NCI-H1436 (cell line): Measurements from ENCODE around the gene PPP2R2D.
A peak's percentile ranks its signal among the peaks of the same experiment; 100 is the strongest.

ENCODE experiments used
- DNase-seq: peaks from one replicate; lab custom pipeline; 2025; lab: John Stamatoyannopoulos, UW

The PPP2R2D gene

GRCh38 chr10:131998845-131999681 is 98.3 kb downstream of the PPP2R2D start:
- DNase-seq, result no peak

DNA sequence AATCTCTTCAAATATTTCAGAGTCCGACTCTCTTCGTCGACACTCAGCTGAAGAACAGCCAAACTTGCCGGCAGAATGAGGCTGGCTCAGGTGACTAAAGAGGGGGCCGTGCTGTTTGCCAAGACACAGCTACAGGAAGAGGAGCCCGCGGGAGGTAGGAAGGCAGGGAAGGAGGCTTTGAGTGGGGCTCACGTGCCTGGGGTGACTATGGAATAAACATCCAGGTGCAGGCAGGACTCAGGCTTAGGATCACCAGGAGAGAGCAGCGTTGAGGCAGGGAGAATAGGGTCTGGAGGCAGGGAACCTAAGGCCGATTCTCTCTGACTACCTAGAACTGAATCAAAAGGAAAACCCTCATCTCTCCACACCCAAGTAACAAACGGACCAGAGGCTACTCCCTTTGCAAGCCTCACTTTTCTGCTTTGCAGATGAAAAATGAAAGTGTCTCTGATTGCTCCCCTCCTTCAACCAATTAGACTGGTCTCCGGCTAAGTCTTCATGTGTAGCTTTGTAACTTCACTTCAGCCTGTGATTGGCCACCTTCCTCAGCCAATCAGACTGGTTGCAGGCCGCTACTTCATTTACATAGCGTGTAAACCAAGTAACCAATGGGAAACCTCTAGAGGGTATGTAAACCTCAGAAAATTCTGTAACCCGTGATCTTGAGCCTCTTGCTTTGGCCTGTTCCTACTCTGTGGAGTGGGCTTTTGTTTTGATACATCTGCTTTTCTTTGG is 100.6 kb downstream of the PPP2R2D start:
- peak; percentile 73 for DNase-seq

- no peak for DNase-seq
These were observed 101.2 kb downstream of the PPP2R2D start for GRCh38 chr10:132002004-132002403.

- no peak for DNase-seq
These were observed 102.6 kb downstream of the PPP2R2D start for GRCh38 chr10:132003282-132003924.

DNA sequence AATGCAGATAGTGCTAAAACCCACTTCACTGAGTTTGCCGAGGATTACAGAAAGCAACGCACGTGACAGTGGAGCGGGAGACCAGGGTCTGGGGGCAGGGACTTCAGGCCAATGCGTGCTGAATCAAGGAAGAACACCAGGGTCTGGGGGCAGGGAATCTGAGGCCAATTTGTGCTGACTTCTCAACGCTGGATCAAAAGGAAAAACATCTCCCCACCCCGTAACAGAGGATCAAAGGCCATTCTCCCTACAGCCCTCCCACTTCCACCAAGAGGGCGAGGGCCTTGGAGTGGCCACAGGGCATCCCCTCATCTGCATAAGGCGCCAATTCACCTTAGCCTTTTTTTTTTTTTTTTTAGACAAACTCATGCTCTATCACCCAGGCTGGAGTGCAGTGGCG is 103.2 kb downstream of the PPP2R2D start:
- no peak for DNase-seq

DNA sequence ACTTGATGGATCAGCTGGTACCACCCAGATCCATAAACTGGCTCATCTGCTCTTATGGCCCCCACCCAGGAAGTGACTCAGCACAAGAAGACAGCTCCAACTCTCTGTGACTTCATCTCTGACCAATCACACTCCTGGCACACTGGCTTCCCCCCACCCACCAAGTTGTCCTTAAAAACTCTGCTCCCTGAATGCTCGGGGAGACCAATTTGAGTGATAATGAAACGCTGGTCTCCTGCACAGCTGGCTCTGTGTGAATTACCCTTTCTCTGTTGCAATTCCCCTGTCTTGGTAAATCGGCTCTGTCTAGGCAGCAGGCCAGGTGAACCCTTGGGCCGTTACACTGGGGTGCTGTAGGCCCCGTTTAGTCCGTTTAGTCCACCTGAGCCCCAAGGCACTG is 104.3 kb downstream of the PPP2R2D start:
- DNase-seq, result no peak

- no peak for DNase-seq
These were observed 106.2 kb downstream of the PPP2R2D start for GRCh38 chr10:132006966-132007365.

DNA sequence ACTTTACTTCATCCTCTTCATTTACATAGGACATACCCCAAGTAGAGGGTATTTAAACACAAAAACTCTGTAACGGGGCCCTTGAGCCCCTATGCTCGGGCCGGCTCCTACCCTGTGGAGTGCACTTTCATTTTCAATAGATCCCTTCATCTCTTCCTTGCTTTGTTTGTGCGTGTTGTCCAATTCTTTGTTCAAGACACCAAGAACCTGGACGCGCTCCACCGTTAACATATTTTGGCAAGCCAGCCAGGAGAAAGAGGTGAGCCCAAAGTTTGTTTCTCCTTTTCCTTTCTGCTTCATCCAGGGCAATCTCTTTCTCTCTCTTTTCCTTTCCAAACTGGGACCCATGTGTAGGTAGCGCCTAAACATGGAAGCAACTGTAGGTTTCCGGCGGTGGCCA is 106.9 kb downstream of the PPP2R2D start:
- DNase-seq, result no peak
